K562 treated with DMSO at 1 percent for 24 hours (cell line): Measurements from ENCODE around the gene CACNA1A. TPM values are rescaled to one million over a fixed set of nuclear protein-coding genes. Genes with fewer than 3 reads are reported as not detected.

Source experiments
- total RNA-seq: library from RNA; unstranded; fragments of 300-600 nt; gene quantifications from 2 replicates; pipeline ENCODE4 v1.2.3, GENCODE V29; 2022; ENCODE audit warnings: low read depth; ENCODE audit not compliant: insufficient read depth

CACNA1A gene
- not detected in 2 replicates for total RNA-seq

GRCh38 chr19:13506471-13506820 is at the start of gene CACNA1A:
CACNA1A (minus strand) TSS chr19:13506479; CDS start chr19:13506224, 255 bp downstream.

